ENCODE data around the gene SPINT3. TPM values are rescaled to one million over a fixed set of nuclear protein-coding genes. Genes with fewer than 3 reads are reported as not detected.

Gene SPINT3
- total RNA-seq, 1 experiment from 2014 or later: not detected

GRCh38 chr20:45489083-45489531 lies 26.3 kb downstream of the SPINT3 start (continued):
- no peak for TF ChIP-seq JAZF1 (CRISPR knock-in tag; IDR thresholded peaks at IDR 0.05)
- no peak for TF ChIP-seq ZBTB21 (CRISPR knock-in tag; IDR thresholded peaks at IDR 0.05; ENCODE audit: borderline replicate concordance)
- TF ChIP-seq NFYB (CRISPR knock-in tag; conservative IDR thresholded peaks at IDR 0.05; ENCODE audit: low read depth): no peak

- Mint-ChIP-seq H3K27ac (no peak overlapping the region), H3K27me3 (ENCODE audit: low read depth) (no peaks in the 10 kb centered on the region), H3K4me1 (peaks cover 34% of the 10 kb centered on the region), H3K9me3 (no peaks in the 10 kb centered on the region), H3K4me3 (peak overlapping the region; percentile 63), H3K36me3 (0 out of 2 replicates have a peak, but pooled peaks cover 2% of the 10 kb centered on the region)
- ChIA-PET CTCF (interaction anchor here (0.6 to 4.3 kb wide), 32 partner anchors 9 to 504 kb away, joined by 3 to 41 read pairs (median 5); partner anchors contain the start of genes SDC4 and SYS1), POLR2A (interaction anchor here (0.6 to 0.8 kb wide), 4 partner anchors 22 to 1661 kb away, joined by 3 to 4 read pairs (median 4); no protein-coding TSS in a partner anchor)
- DNase-seq (ENCODE audit: low spot score): peak; percentile 58
- peak; percentile 65; the same call in 1 of the 2 replicates for TF ChIP-seq HMGXB4 (CRISPR knock-in tag; IDR thresholded peaks at IDR 0.05)
- TF ChIP-seq PREB (CRISPR knock-in tag; IDR thresholded peaks at IDR 0.05; ENCODE audit: borderline replicate concordance): no peak
- peak; percentile 55 for TF ChIP-seq CTCF (IDR thresholded peaks at IDR 0.05)
- ATAC-seq: peak; percentile 82
Observed at GRCh38 chr20:45487231-45487635, 28.2 kb downstream of the SPINT3 start.

GRCh38 chr20:45485388-45485787 lies 30.0 kb downstream of the SPINT3 start:
- POLR2A ChIA-PET: no interaction called here
- H3K9me3 Mint-ChIP-seq: no peaks in the 10 kb centered on the region
- no peak overlapping the region for H3K27ac Mint-ChIP-seq
- ATAC-seq (no peak), DNase-seq (ENCODE audit: low spot score) (no peak)
- no peak overlapping the region for H3K4me3 Mint-ChIP-seq
- CTCF ChIA-PET: interaction anchor here (0.6 to 4.3 kb wide), 11 partner anchors 15 to 286 kb away, joined by 3 to 41 read pairs (median 3); partner anchors contain the start of gene SYS1
- H3K36me3 Mint-ChIP-seq: peaks cover 12% of the 10 kb centered on the region
- H3K27me3 Mint-ChIP-seq (ENCODE audit: low read depth): no peaks in the 10 kb centered on the region
- peaks cover 34% of the 10 kb centered on the region for H3K4me1 Mint-ChIP-seq
- TF ChIP-seq PRDM15 (CRISPR knock-in tag; IDR thresholded peaks at IDR 0.05) (no peak), ZNF416 (CRISPR knock-in tag; IDR thresholded peaks at IDR 0.05) (no peak), NFATC4 (CRISPR knock-in tag; IDR thresholded peaks at IDR 0.05) (no peak), ZSCAN18 (CRISPR knock-in tag; IDR thresholded peaks at IDR 0.05) (no peak), MAX (CRISPR knock-in tag; IDR thresholded peaks at IDR 0.05) (no peak), JAZF1 (CRISPR knock-in tag; IDR thresholded peaks at IDR 0.05) (no peak), CREM (CRISPR knock-in tag; IDR thresholded peaks at IDR 0.05) (no peak), ZNF425 (CRISPR knock-in tag; conservative IDR thresholded peaks at IDR 0.05) (no peak), SMAD3 (CRISPR knock-in tag; IDR thresholded peaks at IDR 0.05; ENCODE audit: borderline replicate concordance) (no peak), IRF2 (CRISPR knock-in tag; IDR thresholded peaks at IDR 0.05; ENCODE audit: borderline replicate concordance, low read depth) (no peak), GRHL2 (CRISPR knock-in tag; IDR thresholded peaks at IDR 0.05; ENCODE audit: insufficient replicate concordance, severe bottlenecking) (no peak), ATF3 (CRISPR knock-in tag; conservative IDR thresholded peaks at IDR 0.05) (no peak), MXD4 (CRISPR knock-in tag; IDR thresholded peaks at IDR 0.05; ENCODE audit: borderline replicate concordance) (no peak), ZNF671 (CRISPR knock-in tag; IDR thresholded peaks at IDR 0.05) (no peak)

Data from WTC11 (cell line).